Measurements from ENCODE around the gene WNK1. TPM values are rescaled to one million over a fixed set of nuclear protein-coding genes. Genes with fewer than 3 reads are reported as not detected.
A peak's percentile ranks its signal among the peaks of the same experiment; 100 is the strongest.

WNK1 gene
- total RNA-seq, 1 donor from 2014 or later = 157 TPM

DNA sequence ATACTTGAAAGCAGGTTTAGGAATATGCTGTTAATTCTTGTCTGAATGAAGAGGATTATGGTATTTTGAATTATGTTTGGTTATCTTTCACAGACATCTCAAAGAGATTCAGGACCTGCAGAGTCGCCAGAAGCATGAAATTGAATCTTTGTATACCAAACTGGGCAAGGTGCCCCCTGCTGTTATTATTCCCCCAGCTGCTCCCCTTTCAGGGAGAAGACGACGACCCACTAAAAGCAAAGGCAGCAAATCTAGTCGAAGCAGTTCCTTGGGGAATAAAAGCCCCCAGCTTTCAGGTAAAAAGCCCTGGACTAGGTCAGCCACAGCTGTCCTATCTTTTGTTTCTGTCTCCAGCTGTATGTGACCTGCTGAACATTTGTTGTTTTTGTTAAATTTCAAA lies 145.0 kb downstream of the WNK1 start:
- H3K4me3 Mint-ChIP-seq (ENCODE audit: unreplicated experiment) = no peak overlapping the region
- H3K4me3 ChIP-seq (ENCODE audit: insufficient read depth, low read depth, low read length) = no peak overlapping the region
- H3K36me3 Mint-ChIP-seq (ENCODE audit: low read depth, unreplicated experiment) = peaks cover 17% of the 10 kb centered on the region
- FAIRE-seq (no peak), DNase-seq (ENCODE audit: low read depth) (no peak)
- H3K27ac Mint-ChIP-seq (ENCODE audit: unreplicated experiment) = peak overlapping the region; percentile 66
- H3K4me1 ChIP-seq (ENCODE audit: insufficient read depth, low read length) = peaks cover 14% of the 10 kb centered on the region
- H3K27me3 ChIP-seq (ENCODE audit: insufficient read depth, low read length) = no peaks in the 10 kb centered on the region
- no peak for TF ChIP-seq EZH2 (IDR thresholded peaks at IDR 0.05; ENCODE audit: insufficient read depth, low read length)
- TF ChIP-seq, protein P1, sequence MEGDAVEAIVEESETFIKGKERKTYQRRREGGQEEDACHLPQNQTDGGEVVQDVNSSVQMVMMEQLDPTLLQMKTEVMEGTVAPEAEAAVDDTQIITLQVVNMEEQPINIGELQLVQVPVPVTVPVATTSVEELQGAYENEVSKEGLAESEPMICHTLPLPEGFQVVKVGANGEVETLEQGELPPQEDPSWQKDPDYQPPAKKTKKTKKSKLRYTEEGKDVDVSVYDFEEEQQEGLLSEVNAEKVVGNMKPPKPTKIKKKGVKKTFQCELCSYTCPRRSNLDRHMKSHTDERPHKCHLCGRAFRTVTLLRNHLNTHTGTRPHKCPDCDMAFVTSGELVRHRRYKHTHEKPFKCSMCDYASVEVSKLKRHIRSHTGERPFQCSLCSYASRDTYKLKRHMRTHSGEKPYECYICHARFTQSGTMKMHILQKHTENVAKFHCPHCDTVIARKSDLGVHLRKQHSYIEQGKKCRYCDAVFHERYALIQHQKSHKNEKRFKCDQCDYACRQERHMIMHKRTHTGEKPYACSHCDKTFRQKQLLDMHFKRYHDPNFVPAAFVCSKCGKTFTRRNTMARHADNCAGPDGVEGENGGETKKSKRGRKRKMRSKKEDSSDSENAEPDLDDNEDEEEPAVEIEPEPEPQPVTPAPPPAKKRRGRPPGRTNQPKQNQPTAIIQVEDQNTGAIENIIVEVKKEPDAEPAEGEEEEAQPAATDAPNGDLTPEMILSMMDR (IDR thresholded peaks at IDR 0.05; ENCODE audit: insufficient read depth, low read depth, low read length) = no peak
- peaks cover 42% of the 10 kb centered on the region for H3K36me3 ChIP-seq (ENCODE audit: insufficient read depth, low read length)
- H3K27me3 Mint-ChIP-seq (ENCODE audit: low read depth, unreplicated experiment) = no peaks in the 10 kb centered on the region
- no peak overlapping the region for H3K9ac ChIP-seq (ENCODE audit: low read length)
- peaks cover 14% of the 10 kb centered on the region for H3K4me1 Mint-ChIP-seq (ENCODE audit: low read depth, unreplicated experiment)
- H3K9me3 ChIP-seq (ENCODE audit: insufficient read depth, low read depth, low read length) = no peaks in the 10 kb centered on the region
- H2AFZ ChIP-seq (ENCODE audit: low read depth, low read length) = no peak overlapping the region
- peak overlapping the region; percentile 35 for H3K27ac ChIP-seq (ENCODE audit: low read depth, low read length)
- H4K20me1 ChIP-seq (ENCODE audit: insufficient read depth, low read length) = peaks cover 14% of the 10 kb centered on the region
- peak overlapping the region; percentile 20 for H3K4me2 ChIP-seq (ENCODE audit: low read length)
- no peaks in the 10 kb centered on the region for H3K9me3 Mint-ChIP-seq (ENCODE audit: unreplicated experiment)
- H3K79me2 ChIP-seq (ENCODE audit: insufficient read depth, low read length) = no peaks in the 10 kb centered on the region

DNA sequence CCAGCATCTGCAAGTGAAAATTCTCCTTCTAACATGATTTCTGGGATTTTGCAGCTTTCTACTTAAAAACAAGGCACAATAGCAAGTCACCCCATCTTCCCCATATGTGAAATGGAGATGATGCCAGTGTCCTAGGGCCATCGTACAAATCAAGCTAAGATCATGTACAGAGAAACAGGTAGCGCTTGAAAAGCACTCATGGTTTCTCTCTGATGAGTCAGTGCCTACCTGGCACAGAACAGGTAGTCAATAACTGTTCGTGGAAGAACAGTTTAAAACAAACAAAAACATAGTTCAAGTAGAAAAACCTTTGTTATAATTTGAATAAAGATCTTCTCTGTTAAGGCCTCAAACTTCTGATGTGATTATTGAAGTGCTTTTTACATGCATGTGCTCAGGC lies 150.2 kb downstream of the WNK1 start:
- Mint-ChIP-seq H3K36me3 (ENCODE audit: low read depth, unreplicated experiment) (peaks cover 28% of the 10 kb centered on the region), H3K9me3 (ENCODE audit: unreplicated experiment) (no peaks in the 10 kb centered on the region), H3K27ac (ENCODE audit: unreplicated experiment) (no peak overlapping the region), H3K4me1 (ENCODE audit: low read depth, unreplicated experiment) (peaks cover 8% of the 10 kb centered on the region), H3K4me3 (ENCODE audit: unreplicated experiment) (no peak overlapping the region), H3K27me3 (ENCODE audit: low read depth, unreplicated experiment) (no peaks in the 10 kb centered on the region)
- H3K4me3 ChIP-seq (ENCODE audit: insufficient read depth, low read depth, low read length) = no peak overlapping the region
- no peak for FAIRE-seq
- peaks cover 5% of the 10 kb centered on the region for H3K4me1 ChIP-seq (ENCODE audit: insufficient read depth, low read length)
- H4K20me1 ChIP-seq (ENCODE audit: insufficient read depth, low read length) = peaks cover 33% of the 10 kb centered on the region
- H3K27me3 ChIP-seq (ENCODE audit: insufficient read depth, low read length) = no peaks in the 10 kb centered on the region
- H3K9ac ChIP-seq (ENCODE audit: low read length) = no peak overlapping the region
- peaks cover 42% of the 10 kb centered on the region for H3K36me3 ChIP-seq (ENCODE audit: insufficient read depth, low read length)
- H2AFZ ChIP-seq (ENCODE audit: low read depth, low read length) = no peak overlapping the region
- no peak overlapping the region for H3K4me2 ChIP-seq (ENCODE audit: low read length)
- DNase-seq (ENCODE audit: low read depth) = no peak
- no peaks in the 10 kb centered on the region for H3K9me3 ChIP-seq (ENCODE audit: insufficient read depth, low read depth, low read length)
- H3K27ac ChIP-seq (ENCODE audit: low read depth, low read length) = no peak overlapping the region
- TF ChIP-seq, protein P1 (IDR thresholded peaks at IDR 0.05; ENCODE audit: insufficient read depth, low read depth, low read length) = no peak
- no peak for TF ChIP-seq EZH2 (IDR thresholded peaks at IDR 0.05; ENCODE audit: insufficient read depth, low read length)
- no peaks in the 10 kb centered on the region for H3K79me2 ChIP-seq (ENCODE audit: insufficient read depth, low read length)

DNA sequence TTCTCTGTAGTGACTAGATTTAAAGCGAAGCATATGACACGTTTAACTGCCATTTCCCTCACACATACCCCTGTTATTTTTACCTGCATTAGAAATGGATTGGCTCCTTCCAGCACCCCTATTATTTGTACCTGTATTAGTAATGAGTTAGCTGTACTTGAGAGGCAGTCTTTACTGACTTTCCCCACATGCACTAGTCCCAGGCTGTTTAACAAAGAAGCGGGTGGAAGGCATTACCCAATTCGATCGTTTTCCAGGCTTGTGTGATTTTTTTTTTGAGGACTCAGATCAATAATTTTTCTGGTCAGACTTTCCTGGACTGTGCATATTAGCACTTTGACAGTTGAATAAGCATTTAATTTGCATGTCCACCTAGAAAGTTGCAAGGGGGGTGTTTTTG lies 150.7 kb downstream of the WNK1 start:
- TF ChIP-seq EZH2 (IDR thresholded peaks at IDR 0.05; ENCODE audit: insufficient read depth, low read length) = no peak
- TF ChIP-seq, protein P1 (IDR thresholded peaks at IDR 0.05; ENCODE audit: insufficient read depth, low read depth, low read length) = no peak
- Histone ChIP-seq H3K4me1 (ENCODE audit: insufficient read depth, low read length) (peaks cover 3% of the 10 kb centered on the region), H3K27me3 (ENCODE audit: insufficient read depth, low read length) (no peaks in the 10 kb centered on the region), H3K9me3 (ENCODE audit: insufficient read depth, low read depth, low read length) (no peaks in the 10 kb centered on the region), H4K20me1 (ENCODE audit: insufficient read depth, low read length) (peaks cover 33% of the 10 kb centered on the region), H2AFZ (ENCODE audit: low read depth, low read length) (no peak overlapping the region), H3K9ac (ENCODE audit: low read length) (no peak overlapping the region), H3K27ac (ENCODE audit: low read depth, low read length) (no peak overlapping the region), H3K36me3 (ENCODE audit: insufficient read depth, low read length) (peaks cover 46% of the 10 kb centered on the region), H3K4me3 (ENCODE audit: insufficient read depth, low read depth, low read length) (no peak overlapping the region), H3K4me2 (ENCODE audit: low read length) (no peak overlapping the region), H3K79me2 (ENCODE audit: insufficient read depth, low read length) (no peaks in the 10 kb centered on the region)
- H3K4me3 Mint-ChIP-seq (ENCODE audit: unreplicated experiment) = no peak overlapping the region
- FAIRE-seq (no peak), DNase-seq (ENCODE audit: low read depth) (no peak)
- no peaks in the 10 kb centered on the region for H3K9me3 Mint-ChIP-seq (ENCODE audit: unreplicated experiment)
- H3K27me3 Mint-ChIP-seq (ENCODE audit: low read depth, unreplicated experiment) = no peaks in the 10 kb centered on the region
- H3K36me3 Mint-ChIP-seq (ENCODE audit: low read depth, unreplicated experiment) = peaks cover 29% of the 10 kb centered on the region
- H3K4me1 Mint-ChIP-seq (ENCODE audit: low read depth, unreplicated experiment) = peaks cover 3% of the 10 kb centered on the region
- H3K27ac Mint-ChIP-seq (ENCODE audit: unreplicated experiment) = no peak overlapping the region

Measured in astrocyte (in vitro differentiated cells and primary cell).